ENCODE data around the gene ACAD11.
"Not testable (repeated sequence)": the region's sequence is repeated elsewhere in the genome, so short reads cannot be mapped to it uniquely, and the experiment has no call there.

The ACAD11 gene

GRCh38 chr3:132643366-132643765, 16.2 kb downstream of the ACAD11 start:
- FAIRE-seq: no peak

GRCh38 chr3:132642539-132642847, 17.1 kb downstream of the ACAD11 start:
- no peak for FAIRE-seq

DNA sequence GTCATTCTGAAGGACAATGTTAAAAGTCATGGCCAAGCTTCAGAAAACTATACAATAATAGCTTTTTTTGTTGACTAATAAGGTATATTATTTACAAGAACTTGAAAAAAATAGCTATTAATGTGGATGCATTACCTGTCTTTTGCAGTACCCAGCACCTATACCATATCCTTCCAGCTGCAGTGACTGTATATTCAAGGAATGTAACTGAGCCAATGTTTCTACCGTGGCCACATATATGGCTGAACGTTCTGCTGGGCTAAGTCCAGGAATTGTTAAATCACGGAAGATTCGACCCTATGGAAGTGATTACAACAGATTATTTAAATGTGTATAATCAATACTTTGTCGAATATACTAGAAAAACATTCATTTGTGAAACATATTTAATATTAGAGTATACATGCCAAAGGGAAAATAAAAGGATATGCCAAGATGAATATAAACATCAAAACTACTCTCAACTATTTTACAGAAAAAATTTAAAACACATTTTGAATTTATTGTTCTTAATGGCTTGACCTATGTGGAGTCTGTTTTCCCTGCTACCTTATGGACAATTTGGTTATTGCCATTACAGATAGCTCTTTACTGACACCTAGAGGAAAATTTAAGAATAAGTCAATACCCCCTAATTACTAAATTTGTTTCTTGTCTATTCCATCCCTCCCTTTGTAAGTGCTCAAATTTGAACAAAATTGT, 17.6 kb downstream of the ACAD11 start:
- peak; percentile 93 for FAIRE-seq

- FAIRE-seq: not testable (repeated sequence)
These were observed 18.2 kb downstream of the ACAD11 start for GRCh38 chr3:132641427-132641826.

- FAIRE-seq: no peak
These were observed 20.9 kb downstream of the ACAD11 start for GRCh38 chr3:132638706-132639105.

DNA sequence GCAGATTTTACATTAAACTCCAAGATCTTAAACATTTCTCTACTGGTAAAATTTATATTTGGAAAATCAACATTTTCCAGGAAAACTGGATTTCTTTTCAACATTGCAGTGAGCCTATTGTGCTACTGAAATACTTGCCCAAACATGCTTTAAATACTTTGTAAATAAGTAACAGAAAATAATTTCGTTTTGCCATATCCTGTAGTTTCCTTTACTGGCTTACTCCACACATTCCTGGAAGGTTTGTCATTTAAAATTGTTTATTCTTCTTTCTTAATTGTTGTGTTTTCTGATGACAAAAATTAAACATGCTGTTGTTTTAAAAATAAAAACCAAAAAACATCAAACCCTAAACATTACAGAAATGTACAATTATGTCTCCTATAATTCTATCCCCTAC, 22.0 kb downstream of the ACAD11 start:
- no peak for FAIRE-seq

DNA sequence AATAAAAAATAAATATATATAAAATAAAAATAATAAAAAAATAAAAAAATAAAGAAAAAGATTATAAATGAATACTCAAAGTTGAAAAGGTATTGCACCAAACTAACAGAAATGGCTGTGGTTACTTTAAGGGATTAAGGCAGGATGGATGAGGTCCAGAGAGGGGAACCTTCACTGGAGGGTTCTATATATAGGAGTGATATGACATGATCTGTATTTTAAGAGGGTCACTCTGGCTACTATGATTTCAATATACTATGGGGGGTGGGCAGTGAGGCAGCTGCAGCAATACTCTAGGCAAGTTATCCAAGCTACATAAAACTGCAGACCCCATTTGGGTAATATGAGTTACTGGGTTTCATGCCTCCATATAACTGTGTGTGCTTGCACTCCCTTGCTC, 24.6 kb downstream of the ACAD11 start:
- no peak for FAIRE-seq

- FAIRE-seq: no peak
These were observed 29.0 kb downstream of the ACAD11 start for GRCh38 chr3:132630612-132631011.

- no peak for FAIRE-seq
These were observed 29.7 kb downstream of the ACAD11 start for GRCh38 chr3:132629928-132630327.

GRCh38 chr3:132628157-132628556, 31.5 kb downstream of the ACAD11 start:
- FAIRE-seq: no peak

GRCh38 chr3:132626955-132627354, 32.7 kb downstream of the ACAD11 start:
- no peak for FAIRE-seq

DNA sequence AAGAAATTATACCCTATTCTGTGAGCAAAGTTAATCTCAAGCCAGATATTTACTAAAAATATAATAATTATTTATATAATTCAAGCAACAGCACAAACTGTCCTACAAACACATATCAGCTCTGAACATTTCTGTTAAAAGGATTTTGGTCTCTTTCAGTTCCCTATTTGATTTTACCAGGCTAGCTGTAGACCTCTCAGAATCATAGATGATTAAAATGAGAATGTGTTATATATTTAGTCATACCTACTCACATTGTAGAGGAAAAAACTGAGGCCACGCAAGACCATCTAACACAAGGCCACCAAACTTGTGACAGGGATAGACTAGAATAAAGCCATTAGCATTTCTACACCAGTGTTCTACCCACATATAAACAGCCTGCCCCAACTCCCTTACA, 34.0 kb downstream of the ACAD11 start:
- FAIRE-seq: no peak

DNA sequence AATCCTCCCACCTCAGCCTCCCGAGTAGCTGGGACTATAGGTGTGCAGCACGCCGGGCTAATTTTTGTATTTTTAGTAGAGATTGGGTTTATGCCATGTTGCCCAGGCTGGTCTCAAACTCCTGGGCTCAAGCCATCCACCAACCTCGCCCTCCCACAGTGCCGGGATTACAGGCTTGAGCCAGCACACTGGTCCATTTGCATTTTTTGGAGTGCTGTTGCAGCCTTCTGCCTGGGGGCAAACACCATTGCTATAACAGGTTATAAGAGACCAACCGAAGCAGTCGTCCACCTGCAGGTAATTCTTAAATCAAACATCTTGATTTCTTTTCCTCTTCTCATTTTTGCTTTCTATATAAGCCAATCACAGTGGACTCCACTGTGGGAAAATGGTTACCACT, 34.8 kb downstream of the ACAD11 start:
- FAIRE-seq: no peak

GRCh38 chr3:132623646-132624045, 36.0 kb downstream of the ACAD11 start:
- no peak for FAIRE-seq

- no peak for FAIRE-seq
These were observed 36.8 kb downstream of the ACAD11 start for GRCh38 chr3:132622761-132623160.

DNA sequence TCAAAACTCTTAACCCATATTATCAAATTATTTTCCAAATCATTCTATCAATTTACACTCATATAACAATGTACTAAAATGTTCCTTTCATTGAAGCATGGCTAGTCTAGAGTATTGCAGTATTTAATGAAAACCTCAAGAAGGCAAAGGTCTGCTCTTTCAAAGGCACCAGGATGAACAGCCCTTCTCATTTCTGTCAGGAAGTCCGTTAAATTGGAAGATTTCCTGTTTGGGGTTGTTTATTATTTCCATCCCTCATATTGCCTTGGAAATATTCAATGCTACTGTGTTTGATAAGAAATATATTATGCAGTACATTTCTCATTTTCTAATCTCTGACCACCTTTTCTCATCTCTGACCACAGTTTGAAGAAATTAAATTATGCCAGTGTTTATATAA, 37.5 kb downstream of the ACAD11 start:
- FAIRE-seq: no peak

GRCh38 chr3:132616780-132617179, 42.8 kb downstream of the ACAD11 start:
- FAIRE-seq: no peak

DNA sequence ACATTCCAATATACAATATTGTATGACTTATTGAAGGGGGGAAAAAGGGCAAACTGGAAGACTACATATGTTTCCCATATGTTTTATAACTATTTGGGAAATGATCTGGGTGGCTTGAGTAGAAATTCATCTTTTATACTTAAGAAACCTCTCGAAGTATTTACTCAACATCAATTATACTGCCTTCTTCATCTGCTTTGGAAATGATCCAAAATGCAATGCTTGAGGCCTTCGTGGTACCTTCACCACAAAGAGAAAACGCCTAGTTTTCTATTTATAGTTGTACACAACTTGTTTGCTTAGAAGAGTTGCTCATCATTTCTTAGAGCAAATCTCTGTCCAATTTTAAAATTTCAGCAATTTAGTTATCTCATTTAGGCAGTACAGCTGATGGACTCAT, 43.7 kb downstream of the ACAD11 start:
- FAIRE-seq: no peak

GRCh38 chr3:132615301-132615700, 44.3 kb downstream of the ACAD11 start:
- FAIRE-seq: not testable (repeated sequence)

DNA sequence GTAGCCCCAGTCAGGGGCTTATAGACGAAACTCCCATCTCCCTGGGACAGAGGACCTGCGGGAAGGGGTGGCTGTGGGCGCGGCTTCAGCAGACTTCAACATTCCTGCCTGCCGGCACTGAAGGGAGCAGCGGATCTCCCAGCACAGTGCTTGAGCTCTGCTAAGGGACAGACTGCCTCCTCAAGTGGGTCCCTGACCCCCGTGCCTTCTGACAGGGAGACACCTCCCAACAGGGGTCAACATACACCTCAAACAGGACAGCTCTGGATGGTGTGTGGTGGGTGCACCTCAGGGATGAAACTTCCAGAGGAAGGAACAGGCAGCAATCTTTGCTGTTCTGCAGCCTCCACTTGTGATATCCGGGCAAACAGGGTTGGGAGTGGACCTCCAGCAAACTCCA, 53.0 kb downstream of the ACAD11 start:
- FAIRE-seq: not testable (repeated sequence)

- no peak for FAIRE-seq
These were observed 53.5 kb downstream of the ACAD11 start for GRCh38 chr3:132606085-132606484.

GRCh38 chr3:132605374-132605792, 54.2 kb downstream of the ACAD11 start:
- FAIRE-seq: no peak

DNA sequence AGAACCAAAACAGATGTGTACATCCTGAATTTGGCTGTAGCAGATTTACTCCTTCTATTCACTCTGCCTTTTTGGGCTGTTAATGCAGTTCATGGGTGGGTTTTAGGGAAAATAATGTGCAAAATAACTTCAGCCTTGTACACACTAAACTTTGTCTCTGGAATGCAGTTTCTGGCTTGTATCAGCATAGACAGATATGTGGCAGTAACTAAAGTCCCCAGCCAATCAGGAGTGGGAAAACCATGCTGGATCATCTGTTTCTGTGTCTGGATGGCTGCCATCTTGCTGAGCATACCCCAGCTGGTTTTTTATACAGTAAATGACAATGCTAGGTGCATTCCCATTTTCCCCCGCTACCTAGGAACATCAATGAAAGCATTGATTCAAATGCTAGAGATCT, 59.0 kb downstream of the ACAD11 start:
- not testable (repeated sequence) for FAIRE-seq

DNA sequence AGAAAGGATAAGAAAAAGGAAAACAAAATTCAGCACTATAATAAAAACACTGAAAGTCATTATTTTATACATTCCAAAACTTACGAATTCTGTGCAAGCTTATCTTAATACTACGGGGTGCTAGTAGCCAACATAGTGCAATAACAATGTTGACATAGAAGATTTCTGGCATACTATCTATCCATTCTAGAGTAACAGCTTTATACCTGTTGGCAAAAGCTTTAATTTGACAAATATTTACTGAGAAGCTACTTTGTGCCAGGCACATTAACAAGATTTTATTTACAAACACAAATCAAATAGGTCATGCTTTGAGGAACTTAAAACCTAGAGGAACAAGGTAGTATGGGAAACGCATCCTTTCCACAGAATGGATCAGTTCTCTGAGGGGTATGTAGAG, 61.4 kb downstream of the ACAD11 start:
- no peak for FAIRE-seq

GRCh38 chr3:132597660-132598059, 61.9 kb downstream of the ACAD11 start:
- FAIRE-seq: no peak
